CD14-positive monocyte (primary cell): ENCODE measurements around the gene ZNF804B. TPM values are rescaled to one million over a fixed set of nuclear protein-coding genes. Genes with fewer than 3 reads are reported as not detected.

Experiments
- DNase-seq, 3 donors: peaks; one replicate each; pipeline ENCODE4 v3.0.0-alpha.2; 2011 to 2022
- H2AFZ ChIP-seq: 2 replicates; pipeline ENCODE4 v1.6.0; 2012; ENCODE audit warnings: mild to moderate bottlenecking, low read depth, low read length, inconsistent platforms; ENCODE audit not compliant: insufficient read depth, poor library complexity, severe bottlenecking
- H3K27ac ChIP-seq, 2 donors: 1 replicate in 1 of 2; 2 replicates in 1 of 2; pipeline ENCODE4 v1.5.1; 2012 to 2013; ENCODE audit warnings: low read length in 2 of 2, control low read depth in 1 of 2, inconsistent platforms in 1 of 2, low read depth in 1 of 2, mild to moderate bottlenecking in 1 of 2
- H3K27me3 ChIP-seq, 2 donors: one replicate each; pipeline versions ENCODE4 v1.6.0 to v1.6.1; 2011 to 2013; ENCODE audit warnings: low read length in 2 of 2; ENCODE audit not compliant: control insufficient read depth in 2 of 2, insufficient read depth in 2 of 2
- H3K36me3 ChIP-seq, 2 donors: replicated peaks in 1 of 2; 1 replicate in 1 of 2; 2 replicates in 1 of 2; pipeline versions ENCODE4 v1.5.1 to v1.6.1; 2012 to 2013; ENCODE audit warnings: low read length in 2 of 2, control low read depth in 1 of 2, inconsistent platforms in 1 of 2, mild to moderate bottlenecking in 1 of 2; ENCODE audit not compliant: insufficient read depth in 2 of 2, control insufficient read depth in 1 of 2
- H3K4me1 ChIP-seq, 2 donors: 1 replicate in 1 of 2; 2 replicates in 1 of 2; pipeline versions ENCODE4 v1.5.1 to v1.6.1; 2012 to 2013; ENCODE audit warnings: low read length in 2 of 2, control low read depth in 1 of 2, inconsistent platforms in 1 of 2, mild to moderate bottlenecking in 1 of 2, moderate library complexity in 1 of 2; ENCODE audit not compliant: insufficient read depth in 2 of 2, control insufficient read depth in 1 of 2
- H3K4me2 ChIP-seq: replicated peaks from 2 replicates; pipeline ENCODE3; 2012; ENCODE audit warnings: low read length, moderate library complexity, mild to moderate bottlenecking; ENCODE audit not compliant: poor library complexity, severe bottlenecking; ENCODE audit errors: extremely low read depth
- H3K4me3 ChIP-seq, 3 experiments: fragments of 200-600 bp in 1 of 3; sonication (generic) in 1 of 3; replicated peaks in 1 of 3; 1 replicate in 2 of 3; 2 replicates in 1 of 3; pipeline ENCODE4 v1.5.1; 2011 to 2013; ENCODE audit warnings: low read length in 3 of 3, mild to moderate bottlenecking in 3 of 3, control low read depth in 2 of 3, low read depth in 2 of 3, inconsistent platforms in 1 of 3, moderate library complexity in 1 of 3
- H3K79me2 ChIP-seq: 2 replicates; pipeline ENCODE4 v1.6.0; 2012; ENCODE audit warnings: mild to moderate bottlenecking, control low read depth, inconsistent platforms, low read length, moderate library complexity; ENCODE audit not compliant: insufficient read depth
- H3K9ac ChIP-seq: 2 replicates; pipeline ENCODE4 v1.6.0; 2017; ENCODE audit warnings: low read length, mild to moderate bottlenecking; ENCODE audit not compliant: insufficient read depth, poor library complexity, severe bottlenecking
- H3K9me3 ChIP-seq, 2 donors: replicated peaks in 1 of 2; 1 replicate in 1 of 2; 2 replicates in 1 of 2; pipeline versions ENCODE4 v1.5.1 to v1.6.1; 2012 to 2013; ENCODE audit warnings: low read length in 2 of 2, control low read depth in 1 of 2; ENCODE audit not compliant: control insufficient read depth in 1 of 2, insufficient read depth in 1 of 2
- H4K20me1 ChIP-seq: 2 replicates; pipeline ENCODE4 v1.6.0; 2012; ENCODE audit warnings: mild to moderate bottlenecking, low read length, control low read depth, moderate library complexity; ENCODE audit not compliant: insufficient read depth
- H3K27ac Mint-ChIP-seq, 7 donors: one replicate each; pipeline ENCODE4 v1.8.0; 2020; ENCODE audit warnings: mild to moderate bottlenecking in 7 of 7, mixed read lengths in 7 of 7, moderate library complexity in 6 of 7, inconsistent platforms in 2 of 7
- H3K27me3 Mint-ChIP-seq, 3 donors: one replicate each; pipeline ENCODE4 v1.8.0; 2021 to 2022; ENCODE audit warnings: low read depth in 3 of 3, mild to moderate bottlenecking in 3 of 3, mixed read lengths in 3 of 3, moderate library complexity in 3 of 3, inconsistent platforms in 1 of 3
- H3K36me3 Mint-ChIP-seq, 2 donors: one replicate each; pipeline ENCODE4 v1.8.0; 2020; ENCODE audit warnings: mixed read lengths in 2 of 2, inconsistent platforms in 1 of 2, mild to moderate bottlenecking in 1 of 2
- H3K4me1 Mint-ChIP-seq: one replicate; pipeline ENCODE4 v1.8.0; 2020; ENCODE audit warnings: mild to moderate bottlenecking, mixed read lengths
- H3K4me3 Mint-ChIP-seq, 2 donors: one replicate each; pipeline ENCODE4 v1.8.0; 2020; ENCODE audit warnings: mild to moderate bottlenecking in 2 of 2, mixed read lengths in 2 of 2, moderate library complexity in 1 of 2
- H3K9me3 Mint-ChIP-seq, 7 donors: one replicate each; pipeline ENCODE4 v1.8.0; 2020 to 2022; ENCODE audit warnings: mixed read lengths in 7 of 7, mild to moderate bottlenecking in 6 of 7, moderate library complexity in 6 of 7, inconsistent platforms in 2 of 7
- CTCF ChIP-seq: fragments of 200-600 bp; IDR thresholded peaks from one replicate; pipeline ENCODE4 v1.8.0; 2022; ENCODE audit warnings: antibody characterized with exemption, mild to moderate bottlenecking
- WGBS: methylation state at CpG from one replicate; pipeline ENCODE4 v1.1.5; 2013; ENCODE audit warnings: missing lambda C conversion rate; ENCODE audit not compliant: insufficient coverage; 5-methylcytosine and 5-hydroxymethylcytosine counted together
- intact Hi-C, 2 donors: fragments of 100-400 bp; cut with micrococcal nuclease; formaldehyde crosslinking; loops; one replicate each; pipeline versions ENCODE4 v1.15.0 to v1.15.1; 2023
- polyA plus RNA-seq, 3 donors: library from polyadenylated mRNA; depleted of rRNA in 1 of 3; unstranded in 2 of 3; stranded (reverse) in 1 of 3; fragments of 300-500 nt in 2 of 3; fragments of >200 nt in 1 of 3; fragmentation: Illumina TruSeq in 2 of 3; gene quantifications; 1 replicate in 2 of 3; 2 replicates in 1 of 3; pipeline ENCODE4 v1.2.3, GENCODE V29; 2012 to 2021

The ZNF804B gene
- polyA plus RNA-seq, 3 donors: not detected

DNA sequence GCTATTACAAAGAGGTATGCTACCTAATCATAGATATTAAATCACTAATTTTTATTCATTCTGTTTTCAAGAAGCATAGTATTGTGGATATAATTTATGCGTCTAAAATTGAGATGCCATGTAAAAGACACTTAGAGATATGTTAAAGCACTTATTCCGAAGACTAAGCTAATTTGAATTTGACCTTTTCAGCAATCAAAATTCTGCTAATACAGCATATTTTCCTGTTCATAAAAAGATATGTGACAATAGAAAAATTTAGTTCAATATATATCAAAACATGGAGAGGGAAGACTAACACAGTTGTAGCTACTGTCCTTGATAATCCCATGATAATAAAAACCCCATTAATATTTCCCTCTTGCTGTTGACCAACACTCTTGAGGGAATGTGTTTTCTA is 422.6 kb downstream of the ZNF804B start:
- Histone ChIP-seq H3K4me1 (no peaks in the 10 kb centered on the region), H2AFZ (no peak overlapping the region), H3K9me3 (peaks cover 18 to 20% of the 10 kb centered on the region in 2 donors), H4K20me1 (no peaks in the 10 kb centered on the region), H3K36me3 (no peaks in the 10 kb centered on the region), H3K9ac (no peak overlapping the region), H3K4me3 (no peak overlapping the region), H3K4me2 (no peak overlapping the region), H3K27me3 (no peaks in the 10 kb centered on the region), H3K27ac (no peak overlapping the region), H3K79me2 (no peaks in the 10 kb centered on the region)
- intact Hi-C loops: no loop called here
- Mint-ChIP-seq H3K4me3 (no peak overlapping the region), H3K9me3 (peaks cover 0 to 9% (median 2%) of the 10 kb centered on the region in 7 donors), H3K27me3 (peaks cover 0 to 3% (median 2%) of the 10 kb centered on the region in 3 donors), H3K36me3 (no peaks in the 10 kb centered on the region), H3K4me1 (no peaks in the 10 kb centered on the region), H3K27ac (no peak overlapping the region)
- no CpG with 5 or more reads among the region's 2 CpGs for WGBS
- DNase-seq: no peak
- no peak for TF ChIP-seq CTCF

DNA sequence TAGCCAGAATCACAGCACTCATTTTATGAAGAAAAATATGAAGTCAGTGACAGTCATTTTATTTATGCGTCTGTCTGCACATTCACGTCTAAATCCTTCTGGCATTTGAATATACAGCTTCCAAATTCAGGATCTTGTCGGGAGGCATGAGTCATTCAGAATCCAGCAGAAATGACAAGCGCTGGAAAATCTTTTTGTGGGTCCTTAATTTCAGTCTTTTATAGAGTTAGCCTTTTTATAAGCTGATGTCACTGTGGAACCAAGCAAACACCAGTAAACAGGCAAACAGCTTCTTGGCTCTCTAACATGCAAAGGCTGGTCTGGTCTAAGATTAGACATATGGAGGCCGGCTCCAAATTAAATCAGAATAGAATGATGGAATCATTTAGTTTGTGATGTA is 424.2 kb downstream of the ZNF804B start:
- 93% methylated on average over 2 of the region's 5 CpGs for WGBS
- H3K36me3 ChIP-seq: no peaks in the 10 kb centered on the region
- no peak for DNase-seq
- H3K9me3 Mint-ChIP-seq: peaks cover 0 to 9% (median 0%) of the 10 kb centered on the region in 7 donors
- TF ChIP-seq CTCF: no peak
- H3K79me2 ChIP-seq: no peaks in the 10 kb centered on the region
- no peak overlapping the region for H3K27ac ChIP-seq
- H3K27me3 Mint-ChIP-seq: no peaks in the 10 kb centered on the region
- no peaks in the 10 kb centered on the region for H3K36me3 Mint-ChIP-seq
- no peak overlapping the region for H3K4me2 ChIP-seq
- H4K20me1 ChIP-seq: no peaks in the 10 kb centered on the region
- no peaks in the 10 kb centered on the region for H3K4me1 Mint-ChIP-seq
- H2AFZ ChIP-seq: no peak overlapping the region
- no peak overlapping the region for H3K4me3 Mint-ChIP-seq
- H3K4me1 ChIP-seq: no peaks in the 10 kb centered on the region
- H3K9me3 ChIP-seq: peaks cover 18 to 20% of the 10 kb centered on the region in 2 donors
- no peak overlapping the region for H3K9ac ChIP-seq
- H3K27me3 ChIP-seq: no peaks in the 10 kb centered on the region
- intact Hi-C loops: no loop called here
- H3K27ac Mint-ChIP-seq: no peak overlapping the region
- no peak overlapping the region for H3K4me3 ChIP-seq
